SH-SY5Y (cell line): ENCODE data around the gene SLC35F1.

Source experiments
- GATA2 ChIP-seq: IDR thresholded peaks from 2 replicates; pipeline ENCODE4 v1.6.1; 2011; ENCODE audit warnings: mild to moderate bottlenecking, low read depth, low read length
- GATA3 ChIP-seq: IDR thresholded peaks from 2 replicates; pipeline ENCODE4 v1.6.1; 2011; ENCODE audit warnings: low read depth, mild to moderate bottlenecking, low read length, moderate library complexity

GRCh38 chr6:118317581-118318563 lies 410.8 kb downstream of the SLC35F1 start:
- TF ChIP-seq GATA3 (no peak), GATA2 (no peak)
